Uterus (tissue), 2 donors: ENCODE results near the gene TBX10.

ENCODE experiments used
- POLR2A ChIP-seq, 2 donors: fragments of 450-650 bp; IDR thresholded peaks; one replicate each; pipeline ENCODE4 v1.6.1; 2016; ENCODE audit warnings: antibody characterized with exemption in 2 of 2, mild to moderate bottlenecking in 1 of 2, moderate library complexity in 1 of 2
- TF ChIP-seq, protein P1 (sequence below), 4 experiments: fragments of 200-600 bp in 2 of 4; fragments of 450-650 bp in 2 of 4; sonication (generic) in 2 of 4; IDR thresholded peaks; one replicate each; pipeline ENCODE4 v1.5.1; 2016 to 2019; ENCODE audit warnings: antibody characterized with exemption in 4 of 4, mild to moderate bottlenecking in 2 of 4, moderate library complexity in 1 of 4

DNA sequence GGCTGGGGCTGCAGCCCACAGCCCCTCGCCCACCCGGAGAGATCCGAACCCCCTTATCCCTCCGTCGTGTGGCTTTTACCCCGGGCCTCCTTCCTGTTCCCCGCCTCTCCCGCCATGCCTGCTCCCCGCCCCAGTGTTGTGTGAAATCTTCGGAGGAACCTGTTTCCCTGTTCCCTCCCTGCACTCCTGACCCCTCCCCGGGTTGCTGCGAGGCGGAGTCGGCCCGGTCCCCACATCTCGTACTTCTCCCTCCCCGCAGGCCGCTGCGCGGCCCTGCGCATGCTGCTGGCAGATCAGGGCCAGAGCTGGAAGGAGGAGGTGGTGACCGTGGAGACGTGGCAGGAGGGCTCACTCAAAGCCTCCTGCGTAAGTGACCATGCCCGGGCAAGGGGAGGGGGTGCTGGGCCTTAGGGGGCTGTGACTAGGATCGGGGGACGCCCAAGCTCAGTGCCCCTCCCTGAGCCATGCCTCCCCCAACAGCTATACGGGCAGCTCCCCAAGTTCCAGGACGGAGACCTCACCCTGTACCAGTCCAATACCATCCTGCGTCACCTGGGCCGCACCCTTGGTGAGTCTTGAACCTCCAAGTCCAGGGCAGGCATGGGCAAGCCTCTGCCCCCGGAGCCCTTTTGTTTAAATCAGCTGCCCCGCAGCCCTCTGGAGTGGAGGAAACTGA, 55.2 kb downstream of the TBX10 start:
- TF ChIP-seq, protein P1, sequence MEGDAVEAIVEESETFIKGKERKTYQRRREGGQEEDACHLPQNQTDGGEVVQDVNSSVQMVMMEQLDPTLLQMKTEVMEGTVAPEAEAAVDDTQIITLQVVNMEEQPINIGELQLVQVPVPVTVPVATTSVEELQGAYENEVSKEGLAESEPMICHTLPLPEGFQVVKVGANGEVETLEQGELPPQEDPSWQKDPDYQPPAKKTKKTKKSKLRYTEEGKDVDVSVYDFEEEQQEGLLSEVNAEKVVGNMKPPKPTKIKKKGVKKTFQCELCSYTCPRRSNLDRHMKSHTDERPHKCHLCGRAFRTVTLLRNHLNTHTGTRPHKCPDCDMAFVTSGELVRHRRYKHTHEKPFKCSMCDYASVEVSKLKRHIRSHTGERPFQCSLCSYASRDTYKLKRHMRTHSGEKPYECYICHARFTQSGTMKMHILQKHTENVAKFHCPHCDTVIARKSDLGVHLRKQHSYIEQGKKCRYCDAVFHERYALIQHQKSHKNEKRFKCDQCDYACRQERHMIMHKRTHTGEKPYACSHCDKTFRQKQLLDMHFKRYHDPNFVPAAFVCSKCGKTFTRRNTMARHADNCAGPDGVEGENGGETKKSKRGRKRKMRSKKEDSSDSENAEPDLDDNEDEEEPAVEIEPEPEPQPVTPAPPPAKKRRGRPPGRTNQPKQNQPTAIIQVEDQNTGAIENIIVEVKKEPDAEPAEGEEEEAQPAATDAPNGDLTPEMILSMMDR (IDR thresholded peaks at IDR 0.05), result no peak
- no peak for TF ChIP-seq POLR2A (IDR thresholded peaks at IDR 0.05)
